SU-DHL-6 (cell line): Measurements from ENCODE around the gene FCGR2B.
A peak's percentile ranks its signal among the peaks of the same experiment; 100 is the strongest.

Experiments used
- H2AFZ ChIP-seq: fragments of 200-600 bp; sonication (generic); 2 replicates; pipeline ENCODE4 v1.6.1; 2014; ENCODE audit warnings: low read depth, mild to moderate bottlenecking, moderate library complexity, mixed read lengths, antibody characterized with exemption, low read length; ENCODE audit not compliant: severe bottlenecking
- H3F3A ChIP-seq: fragments of 200-600 bp; shearing (Covaris generic); 2 replicates; pipeline ENCODE4 v1.6.0; 2016; ENCODE audit warnings: antibody characterized with exemption, mild to moderate bottlenecking; ENCODE audit not compliant: insufficient read depth
- H3K27ac ChIP-seq: fragments of 200-600 bp; sonication (generic); 2 replicates; pipeline ENCODE4 v1.5.1; 2016; ENCODE audit warnings: low read depth, mild to moderate bottlenecking, low read length, moderate library complexity, mixed read lengths
- H3K27me3 ChIP-seq: fragments of 200-600 bp; sonication (generic), shearing (Covaris generic); 2 replicates; pipeline ENCODE4 v1.6.0; 2014; ENCODE audit warnings: mild to moderate bottlenecking, low read length
- H3K36me3 ChIP-seq: fragments of 200-600 bp; sonication (generic); 2 replicates; pipeline ENCODE4 v1.6.1; 2014; ENCODE audit warnings: mild to moderate bottlenecking, low read length, mixed read lengths
- H3K4me2 ChIP-seq: fragments of 300-600, 200-600 bp; shearing (Covaris generic), sonication (generic); 2 replicates; pipeline ENCODE4 v1.6.0; 2014; ENCODE audit warnings: low read length, low read depth, mild to moderate bottlenecking; ENCODE audit not compliant: poor library complexity, severe bottlenecking
- H3K4me3 ChIP-seq: fragments of 200-600 bp; sonication (generic); 2 replicates; pipeline ENCODE4 v1.5.1; 2014; ENCODE audit warnings: antibody characterized with exemption, low read length, mild to moderate bottlenecking, mixed read lengths; ENCODE audit not compliant: insufficient read depth, poor library complexity, severe bottlenecking
- H3K79me2 ChIP-seq: fragments of 200-600 bp; sonication (generic); 2 replicates; pipeline ENCODE4 v1.6.1; 2014; ENCODE audit warnings: mild to moderate bottlenecking, low read length, moderate library complexity; ENCODE audit not compliant: insufficient read depth
- H3K9ac ChIP-seq: fragments of 200-600 bp; sonication (generic); 2 replicates; pipeline ENCODE4 v1.7.0; 2014; ENCODE audit warnings: mild to moderate bottlenecking, low read length
- H3K9me2 ChIP-seq: fragments of 200-600 bp; sonication (generic); replicated peaks from 2 replicates; pipeline ENCODE4 v1.6.1; 2014; ENCODE audit warnings: low read length; ENCODE audit not compliant: insufficient read depth
- H3K9me3 ChIP-seq: fragments of 200-600 bp; sonication (generic); 2 replicates; pipeline ENCODE4 v1.6.1; 2014; ENCODE audit warnings: low read length, mixed read lengths; ENCODE audit not compliant: insufficient read depth
- H4K20me1 ChIP-seq: fragments of 200-600 bp; sonication (generic); 2 replicates; pipeline ENCODE4 v1.6.1; 2014; ENCODE audit warnings: low read depth, mild to moderate bottlenecking, antibody characterized with exemption, low read length, moderate library complexity, mixed read lengths
- CTCF ChIP-seq: fragments of 200-600 bp; sonication (generic); IDR thresholded peaks from one replicate; pipeline ENCODE4 v1.5.1; 2017; ENCODE audit warnings: antibody characterized with exemption, mild to moderate bottlenecking, low read length, moderate library complexity; ENCODE audit not compliant: insufficient read depth, poor library complexity, severe bottlenecking
- EZH2phosphoT487 ChIP-seq: fragments of 200-600 bp; sonication (generic), shearing (Covaris generic); conservative IDR thresholded peaks from 2 replicates; pipeline ENCODE4 v1.6.1; 2018; ENCODE audit warnings: mild to moderate bottlenecking, antibody characterized with exemption, low read length, moderate library complexity, mixed read lengths

Gene FCGR2B

GRCh38 chr1:161710560-161710959 is 47.6 kb downstream of the FCGR2B start:
- Histone ChIP-seq H3K27me3 (no peaks in the 10 kb centered on the region), H2AFZ (no peak overlapping the region), H3K9me3 (no peaks in the 10 kb centered on the region), H3K36me3 (peaks cover 20% of the 10 kb centered on the region), H3K4me2 (peak overlapping the region; percentile 91), H3K27ac (peak overlapping the region; percentile 98; the same call in 1 of the 2 replicates), H3K4me3 (no peak overlapping the region), H3K79me2 (peaks cover 42% of the 10 kb centered on the region), H3K9me2 (no peaks in the 10 kb centered on the region), H3F3A (peaks cover 56% of the 10 kb centered on the region), H3K9ac (peak overlapping the region; percentile 75; the same call in 1 of the 2 replicates), H4K20me1 (0 out of 2 replicates have a peak, but pooled peaks cover 5% of the 10 kb centered on the region)
- TF ChIP-seq EZH2phosphoT487 (no peak), CTCF (no peak)

GRCh38 chr1:161718559-161719324 is 55.8 kb downstream of the FCGR2B start:
- H3K27me3 ChIP-seq = no peaks in the 10 kb centered on the region
- H4K20me1 ChIP-seq = no peaks in the 10 kb centered on the region
- peak overlapping the region; percentile 43 for H2AFZ ChIP-seq
- TF ChIP-seq CTCF (no peak), EZH2phosphoT487 (no peak)
- H3K27ac ChIP-seq = peak overlapping the region; percentile 77
- H3K9ac ChIP-seq = peak overlapping the region; percentile 15; the same call in 1 of the 2 replicates
- peak overlapping the region; percentile 2 for H3K4me3 ChIP-seq
- no peaks in the 10 kb centered on the region for H3K9me2 ChIP-seq
- H3K9me3 ChIP-seq = no peaks in the 10 kb centered on the region
- H3K4me2 ChIP-seq = peak overlapping the region; percentile 57
- peaks cover 30% of the 10 kb centered on the region for H3F3A ChIP-seq
- H3K79me2 ChIP-seq = no peaks in the 10 kb centered on the region
- H3K36me3 ChIP-seq = no peaks in the 10 kb centered on the region

- Histone ChIP-seq H4K20me1 (no peaks in the 10 kb centered on the region), H3K36me3 (no peaks in the 10 kb centered on the region), H3K79me2 (no peaks in the 10 kb centered on the region), H3K4me2 (peak overlapping the region; percentile 57), H3K9me2 (no peaks in the 10 kb centered on the region), H3K9ac (peak overlapping the region; percentile 15; the same call in 1 of the 2 replicates), H3K9me3 (no peaks in the 10 kb centered on the region), H3K27ac (peak overlapping the region; percentile 77), H2AFZ (no peak overlapping the region), H3K27me3 (no peaks in the 10 kb centered on the region), H3K4me3 (no peak overlapping the region), H3F3A (peaks cover 25% of the 10 kb centered on the region)
- no peak for TF ChIP-seq EZH2phosphoT487
- no peak for TF ChIP-seq CTCF
Observed at GRCh38 chr1:161719325-161719611, 56.3 kb downstream of the FCGR2B start.
